T follicular helper cell (primary cell): ENCODE data around the gene FARP2.

ENCODE experiments used
- DNase-seq: peaks from one replicate; pipeline ENCODE4 v3.0.0-alpha.2; 2020; ENCODE audit warnings: low read depth

FARP2 gene

GRCh38 chr2:241458687-241459086 lies 102.6 kb downstream of the FARP2 start:
- no peak for DNase-seq

- no peak for DNase-seq
Measured at GRCh38 chr2:241459520-241459919, 103.4 kb downstream of the FARP2 start.

- DNase-seq = no peak
Measured at GRCh38 chr2:241460631-241461030, 104.5 kb downstream of the FARP2 start.

- DNase-seq = no peak
Measured at GRCh38 chr2:241461693-241462677, 105.9 kb downstream of the FARP2 start.

GRCh38 chr2:241463276-241464135 lies 107.4 kb downstream of the FARP2 start:
- no peak for DNase-seq

GRCh38 chr2:241465543-241465942 lies 109.5 kb downstream of the FARP2 start:
- no peak for DNase-seq

- DNase-seq = no peak
Measured at GRCh38 chr2:241466230-241466629, 110.1 kb downstream of the FARP2 start.

GRCh38 chr2:241467777-241468475 lies 111.8 kb downstream of the FARP2 start:
- no peak for DNase-seq

GRCh38 chr2:241468476-241468781 lies 112.3 kb downstream of the FARP2 start:
- DNase-seq = no peak

GRCh38 chr2:241469746-241470145 lies 113.7 kb downstream of the FARP2 start:
- DNase-seq = no peak

- DNase-seq = no peak
Measured at GRCh38 chr2:241473399-241473798, 117.3 kb downstream of the FARP2 start.

GRCh38 chr2:241475267-241475666 lies 119.2 kb downstream of the FARP2 start:
- no peak for DNase-seq

GRCh38 chr2:241478166-241478565 lies 122.1 kb downstream of the FARP2 start:
- no peak for DNase-seq

- DNase-seq = no peak
Measured at GRCh38 chr2:241479026-241479898, 123.2 kb downstream of the FARP2 start.

GRCh38 chr2:241481687-241482086 lies 125.6 kb downstream of the FARP2 start:
- DNase-seq = no peak

GRCh38 chr2:241482126-241482955 lies 126.3 kb downstream of the FARP2 start:
- no peak for DNase-seq

- DNase-seq = no peak
Measured at GRCh38 chr2:241483305-241483704, 127.2 kb downstream of the FARP2 start.

- DNase-seq = no peak
Measured at GRCh38 chr2:241485172-241485911, 129.3 kb downstream of the FARP2 start.

GRCh38 chr2:241489088-241489487 lies 133.0 kb downstream of the FARP2 start:
- DNase-seq = no peak
